Embryonic facial prominence (tissue), 1 donor: Measurements from ENCODE around the gene SNX13.
"Not testable (repeated sequence)": the region's sequence is repeated elsewhere in the genome, so short reads cannot be mapped to it uniquely, and the experiment has no call there.

Experiments
- DNase-seq: peaks from one replicate; pipeline ENCODE4 v3.0.0-alpha.2; 2016; ENCODE audit errors: extremely low spot score

The SNX13 gene

GRCh38 chr7:17849504-17849903, 90.8 kb downstream of the SNX13 start:
- no peak for DNase-seq

GRCh38 chr7:17848516-17848915, 91.8 kb downstream of the SNX13 start:
- DNase-seq = no peak

- no peak for DNase-seq
Measured at GRCh38 chr7:17846935-17847334, 93.4 kb downstream of the SNX13 start.

- DNase-seq = no peak
Measured at GRCh38 chr7:17845197-17845547, 95.1 kb downstream of the SNX13 start.

GRCh38 chr7:17844514-17845196, 95.6 kb downstream of the SNX13 start:
- DNase-seq = no peak

GRCh38 chr7:17844022-17844421, 96.3 kb downstream of the SNX13 start:
- no peak for DNase-seq

GRCh38 chr7:17843041-17843440, 97.3 kb downstream of the SNX13 start:
- no peak for DNase-seq

GRCh38 chr7:17832820-17833355, 107.4 kb downstream of the SNX13 start:
- no peak for DNase-seq

- DNase-seq = no peak
Measured at GRCh38 chr7:17832242-17832641, 108.1 kb downstream of the SNX13 start.

- DNase-seq = no peak
Measured at GRCh38 chr7:17830206-17830605, 110.1 kb downstream of the SNX13 start.

GRCh38 chr7:17829001-17829400, 111.3 kb downstream of the SNX13 start:
- DNase-seq = no peak

GRCh38 chr7:17822547-17823173, 117.6 kb downstream of the SNX13 start:
- no peak for DNase-seq

GRCh38 chr7:17816903-17817302, 123.4 kb downstream of the SNX13 start:
- no peak for DNase-seq

GRCh38 chr7:17815318-17815717, 125.0 kb downstream of the SNX13 start:
- no peak for DNase-seq

GRCh38 chr7:17814058-17814457, 126.2 kb downstream of the SNX13 start:
- no peak for DNase-seq

GRCh38 chr7:17809215-17809614, 131.1 kb downstream of the SNX13 start:
- DNase-seq = not testable (repeated sequence)

- DNase-seq = no peak
Measured at GRCh38 chr7:17807242-17807641, 133.1 kb downstream of the SNX13 start.

- no peak for DNase-seq
Measured at GRCh38 chr7:17806631-17807030, 133.7 kb downstream of the SNX13 start.

GRCh38 chr7:17802056-17802455, 138.2 kb downstream of the SNX13 start:
- no peak for DNase-seq

GRCh38 chr7:17792075-17792936, 148.0 kb downstream of the SNX13 start:
- no peak for DNase-seq

- no peak for DNase-seq
Measured at GRCh38 chr7:17787257-17787656, 153.0 kb downstream of the SNX13 start.

- no peak for DNase-seq
Measured at GRCh38 chr7:17786314-17786852, 153.9 kb downstream of the SNX13 start.
